Activated CD4-positive, alpha-beta T cell treated with anti-CD3 and anti-CD28 coated beads for 48 hours (primary cell): ENCODE measurements around the gene OTOA.
A peak's percentile ranks its signal among the peaks of the same experiment; 100 is the strongest.
"Not testable (repeated sequence)": the region's sequence is repeated elsewhere in the genome, so short reads cannot be mapped to it uniquely, and the experiment has no call there.

Source experiments
- DNase-seq: peaks from one replicate; pipeline ENCODE4 v3.0.0-alpha.2; 2020

The OTOA gene

GRCh38 chr16:21642861-21643260 is 20.9 kb upstream of the OTOA start:
- no peak for DNase-seq

- DNase-seq = no peak
Measured at GRCh38 chr16:21643785-21644184, 20.0 kb upstream of the OTOA start.

- no peak for DNase-seq
Measured at GRCh38 chr16:21644674-21645073, 19.1 kb upstream of the OTOA start.

GRCh38 chr16:21645261-21645721 is 18.5 kb upstream of the OTOA start:
- DNase-seq = peak; percentile 50

GRCh38 chr16:21646091-21646490 is 17.7 kb upstream of the OTOA start:
- no peak for DNase-seq

- peak; percentile 85 for DNase-seq
Measured at GRCh38 chr16:21646721-21647561, 16.8 kb upstream of the OTOA start.

- DNase-seq = no peak
Measured at GRCh38 chr16:21647562-21648164, 16.1 kb upstream of the OTOA start.

GRCh38 chr16:21649826-21650406 is 13.9 kb upstream of the OTOA start:
- not testable (repeated sequence) for DNase-seq

- no peak for DNase-seq
Measured at GRCh38 chr16:21650521-21650920, 13.2 kb upstream of the OTOA start.

- DNase-seq = no peak
Measured at GRCh38 chr16:21651515-21651914, 12.3 kb upstream of the OTOA start.

GRCh38 chr16:21652453-21652852 is 11.3 kb upstream of the OTOA start, which contains the start of gene IGSF6:
TSS of gene IGSF6 (minus strand) at chr16:21652608. CDS start at chr16:21652598, 10 bp downstream.
- DNase-seq = no peak

- DNase-seq = no peak
Measured at GRCh38 chr16:21653571-21653970, 10.2 kb upstream of the OTOA start.

- DNase-seq = no peak
Measured at GRCh38 chr16:21654466-21654865, 9.3 kb upstream of the OTOA start.

GRCh38 chr16:21654881-21655280 is 8.9 kb upstream of the OTOA start:
- DNase-seq = no peak

- peak; percentile 43 for DNase-seq
Measured at GRCh38 chr16:21656795-21657768, 6.7 kb upstream of the OTOA start.

- DNase-seq = no peak
Measured at GRCh38 chr16:21659124-21659523, 4.6 kb upstream of the OTOA start.

- DNase-seq = no peak
Measured at GRCh38 chr16:21664801-21665492, 1.2 kb downstream of the OTOA start.

GRCh38 chr16:21666772-21667171 is 3.0 kb downstream of the OTOA start:
- no peak for DNase-seq

GRCh38 chr16:21667575-21667974 is 3.8 kb downstream of the OTOA start:
- no peak for DNase-seq

- DNase-seq = no peak
Measured at GRCh38 chr16:21673469-21673868, 9.7 kb downstream of the OTOA start.

- not testable (repeated sequence) for DNase-seq
Measured at GRCh38 chr16:21674456-21674855, 10.7 kb downstream of the OTOA start.

GRCh38 chr16:21680714-21681113 is 16.9 kb downstream of the OTOA start:
- not testable (repeated sequence) for DNase-seq
